HG03060 (cell line): Measurements from ENCODE around the gene ARPC1B.

Source experiments
- ATAC-seq: cut with Tn5 transposase; IDR thresholded peaks from one replicate; pipeline ENCODE4 v1.9.1; 2021; ENCODE audit warnings: low read depth, moderate number of reproducible peaks; ENCODE audit not compliant: unreplicated experiment

The ARPC1B gene

GRCh38 chr7:99440195-99440594 lies 65.7 kb downstream of the ARPC1B start:
- no peak for ATAC-seq
